Osteoblast (primary cell): ENCODE data around the gene FA2H. TPM values are rescaled to one million over a fixed set of nuclear protein-coding genes. Genes with fewer than 3 reads are reported as not detected.
"Not testable (repeated sequence)": the region's sequence is repeated elsewhere in the genome, so short reads cannot be mapped to it uniquely, and the experiment has no call there.

Experiments
- DNase-seq: peaks from one replicate; pipeline ENCODE4 v3.0.0; 2011; ENCODE audit warnings: low spot score, mixed read lengths; ENCODE audit not compliant: insufficient read length; ENCODE audit errors: missing footprints
- H2AFZ ChIP-seq: 2 replicates; pipeline ENCODE4 v1.6.0; 2011; ENCODE audit warnings: mild to moderate bottlenecking, low read length
- H3K27ac ChIP-seq: 2 replicates; pipeline ENCODE4 v1.5.1; 2011; ENCODE audit warnings: mild to moderate bottlenecking, low read depth, low read length, moderate library complexity
- H3K27me3 ChIP-seq: 2 replicates; pipeline ENCODE4 v1.6.0; 2012; ENCODE audit warnings: mild to moderate bottlenecking, control low read depth, inconsistent platforms, low read length, moderate library complexity; ENCODE audit not compliant: insufficient read depth
- H3K36me3 ChIP-seq: 2 replicates; pipeline ENCODE4 v1.5.1; 2011; ENCODE audit warnings: mild to moderate bottlenecking, low read length, control low read depth, moderate library complexity; ENCODE audit not compliant: insufficient read depth
- H3K4me1 ChIP-seq: 2 replicates; pipeline ENCODE4 v1.5.1; 2011; ENCODE audit warnings: mild to moderate bottlenecking, low read length, control low read depth, moderate library complexity; ENCODE audit not compliant: insufficient read depth
- H3K4me2 ChIP-seq: 2 replicates; pipeline ENCODE4 v1.6.0; 2011; ENCODE audit warnings: mild to moderate bottlenecking, low read length; ENCODE audit not compliant: insufficient read depth
- H3K4me3 ChIP-seq: fragments of 200-600 bp; sonication (generic); 3 replicates; pipeline ENCODE4 v1.5.1; 2012; ENCODE audit warnings: mild to moderate bottlenecking, low read length, inconsistent platforms; ENCODE audit not compliant: insufficient read depth
- H3K79me2 ChIP-seq: 2 replicates; pipeline ENCODE4 v1.6.0; 2012; ENCODE audit warnings: mild to moderate bottlenecking, low read length, control low read depth, inconsistent platforms; ENCODE audit not compliant: insufficient read depth
- H3K9me3 ChIP-seq: 2 replicates; pipeline ENCODE4 v1.5.1; 2011; ENCODE audit warnings: low read depth, low read length, control low read depth
- H4K20me1 ChIP-seq: 2 replicates; pipeline ENCODE4 v1.6.0; 2012; ENCODE audit warnings: mild to moderate bottlenecking, low read length, control low read depth; ENCODE audit not compliant: insufficient read depth
- total RNA-seq: library from RNA; depleted of rRNA; stranded (reverse); fragments of >200 nt; gene quantifications from 2 replicates; pipeline ENCODE4 v1.2.3, GENCODE V29; 2012
- TF ChIP-seq, protein P1 (sequence below): IDR thresholded peaks from 2 replicates; pipeline ENCODE4 v1.5.1; 2011; ENCODE audit warnings: mild to moderate bottlenecking, low read depth, low read length, moderate library complexity; ENCODE audit errors: extremely low read depth

FA2H gene
- total RNA-seq, 1 donor = not detected

DNA sequence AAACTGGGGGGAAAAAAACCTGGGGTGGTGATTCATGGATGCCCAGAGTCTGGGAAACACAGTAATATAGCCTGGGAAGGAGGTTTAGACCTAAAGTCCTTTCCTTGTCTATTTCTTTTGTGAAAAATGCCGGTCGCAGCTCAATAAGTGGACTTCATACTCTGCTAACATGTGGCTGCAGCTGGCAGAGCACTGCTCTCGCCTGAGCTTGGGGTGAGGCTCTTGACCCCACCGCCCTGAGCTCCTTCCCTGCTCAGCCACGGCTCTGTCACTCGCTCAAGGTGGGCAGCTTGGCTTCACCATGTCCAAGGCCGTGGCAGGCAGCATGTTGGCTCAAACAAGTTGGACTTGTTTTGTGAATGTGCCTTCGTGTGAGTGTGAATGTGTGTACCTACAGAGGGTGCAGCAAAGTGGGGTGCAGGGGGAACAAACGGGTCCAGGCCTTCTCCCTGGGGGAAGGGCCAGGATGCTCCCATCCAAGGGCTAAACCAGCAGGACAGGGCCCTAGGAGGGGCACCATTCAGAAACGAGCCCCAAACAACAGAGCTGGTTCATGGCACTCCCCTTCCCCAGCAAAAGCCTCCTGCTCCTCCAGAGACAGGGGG, 4.9 kb downstream of the FA2H start:
- TF ChIP-seq, protein P1, sequence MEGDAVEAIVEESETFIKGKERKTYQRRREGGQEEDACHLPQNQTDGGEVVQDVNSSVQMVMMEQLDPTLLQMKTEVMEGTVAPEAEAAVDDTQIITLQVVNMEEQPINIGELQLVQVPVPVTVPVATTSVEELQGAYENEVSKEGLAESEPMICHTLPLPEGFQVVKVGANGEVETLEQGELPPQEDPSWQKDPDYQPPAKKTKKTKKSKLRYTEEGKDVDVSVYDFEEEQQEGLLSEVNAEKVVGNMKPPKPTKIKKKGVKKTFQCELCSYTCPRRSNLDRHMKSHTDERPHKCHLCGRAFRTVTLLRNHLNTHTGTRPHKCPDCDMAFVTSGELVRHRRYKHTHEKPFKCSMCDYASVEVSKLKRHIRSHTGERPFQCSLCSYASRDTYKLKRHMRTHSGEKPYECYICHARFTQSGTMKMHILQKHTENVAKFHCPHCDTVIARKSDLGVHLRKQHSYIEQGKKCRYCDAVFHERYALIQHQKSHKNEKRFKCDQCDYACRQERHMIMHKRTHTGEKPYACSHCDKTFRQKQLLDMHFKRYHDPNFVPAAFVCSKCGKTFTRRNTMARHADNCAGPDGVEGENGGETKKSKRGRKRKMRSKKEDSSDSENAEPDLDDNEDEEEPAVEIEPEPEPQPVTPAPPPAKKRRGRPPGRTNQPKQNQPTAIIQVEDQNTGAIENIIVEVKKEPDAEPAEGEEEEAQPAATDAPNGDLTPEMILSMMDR = no peak
- Histone ChIP-seq H3K36me3 (no peaks in the 10 kb centered on the region), H4K20me1 (no peaks in the 10 kb centered on the region), H3K79me2 (no peaks in the 10 kb centered on the region), H3K9me3 (peaks cover 3% of the 10 kb centered on the region), H3K27me3 (peaks cover 35% of the 10 kb centered on the region), H3K4me2 (no peak overlapping the region), H2AFZ (no peak overlapping the region), H3K4me3 (no peak overlapping the region), H3K27ac (no peak overlapping the region), H3K4me1 (no peaks in the 10 kb centered on the region)
- DNase-seq = no peak

DNA sequence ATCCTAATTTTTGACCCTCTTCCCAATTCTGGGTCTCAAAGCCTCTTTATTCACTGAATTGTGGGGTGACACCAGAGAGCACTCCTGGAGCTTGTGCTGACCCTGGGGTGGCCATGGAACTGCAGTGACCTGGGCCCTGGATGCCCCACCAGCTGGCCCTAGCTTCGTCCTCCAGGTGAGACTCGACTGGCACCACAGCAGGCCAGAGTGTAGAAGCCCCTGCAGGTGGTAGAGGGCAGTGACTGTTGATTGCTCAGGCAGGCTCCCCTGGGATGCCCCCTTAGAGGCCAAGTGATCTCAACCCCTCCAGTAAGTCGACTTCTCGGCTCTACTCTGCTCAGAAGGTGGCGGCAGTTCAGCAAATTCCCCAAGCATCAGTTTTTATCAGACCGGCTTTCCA, 6.4 kb downstream of the FA2H start:
- no peak overlapping the region for H2AFZ ChIP-seq
- peaks cover 3% of the 10 kb centered on the region for H3K9me3 ChIP-seq
- DNase-seq = no peak
- H3K79me2 ChIP-seq = no peaks in the 10 kb centered on the region
- no peak overlapping the region for H3K4me3 ChIP-seq
- TF ChIP-seq, protein P1 = no peak
- no peaks in the 10 kb centered on the region for H4K20me1 ChIP-seq
- no peak overlapping the region for H3K27ac ChIP-seq
- H3K36me3 ChIP-seq = no peaks in the 10 kb centered on the region
- peaks cover 20% of the 10 kb centered on the region for H3K27me3 ChIP-seq
- H3K4me1 ChIP-seq = no peaks in the 10 kb centered on the region
- no peak overlapping the region for H3K4me2 ChIP-seq

DNA sequence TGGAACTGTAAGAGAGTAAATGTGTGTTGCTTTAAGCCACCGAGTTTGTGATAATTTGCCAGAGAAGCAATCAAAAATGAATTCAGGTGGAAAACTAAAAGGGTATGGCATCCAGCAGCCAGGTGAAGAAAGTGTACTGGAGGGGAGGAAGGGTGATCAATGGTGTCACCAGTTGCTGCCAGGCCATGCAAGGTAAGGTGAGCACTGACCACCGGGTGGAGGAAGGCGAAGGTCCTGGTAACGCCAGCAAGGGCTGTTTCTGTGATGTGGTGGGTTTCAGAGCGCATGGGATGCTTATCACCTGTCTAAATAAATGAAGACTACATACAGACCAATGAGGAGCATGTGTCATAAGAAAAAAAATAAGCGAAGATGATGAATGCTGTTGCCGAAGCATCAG, 6.9 kb downstream of the FA2H start:
- H3K27me3 ChIP-seq = peaks cover 19% of the 10 kb centered on the region

DNA sequence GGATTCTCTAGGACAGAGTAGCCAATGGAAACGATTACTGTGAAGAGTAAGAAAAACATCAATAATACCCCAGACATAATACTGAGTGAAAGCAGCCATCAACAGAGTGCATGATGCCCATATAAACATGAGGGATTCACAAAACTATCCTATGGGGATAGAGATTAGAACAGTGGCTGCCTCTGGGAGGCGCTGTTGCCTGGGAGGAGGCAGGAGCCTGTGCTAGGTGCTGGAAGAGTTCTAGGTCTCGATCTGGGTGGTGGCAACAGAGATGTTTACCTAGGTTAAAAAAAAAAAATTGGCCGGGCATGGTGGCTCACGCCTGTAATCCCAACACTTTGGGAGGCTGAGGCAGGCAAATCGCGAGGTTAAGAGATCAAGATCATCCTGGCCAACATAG, 7.9 kb downstream of the FA2H start:
- H3K4me3 ChIP-seq = no peak overlapping the region
- H4K20me1 ChIP-seq = no peaks in the 10 kb centered on the region
- no peak for DNase-seq
- H2AFZ ChIP-seq = no peak overlapping the region
- no peaks in the 10 kb centered on the region for H3K79me2 ChIP-seq
- peaks cover 3% of the 10 kb centered on the region for H3K9me3 ChIP-seq
- no peak overlapping the region for H3K27ac ChIP-seq
- peaks cover 9% of the 10 kb centered on the region for H3K27me3 ChIP-seq
- H3K36me3 ChIP-seq = no peaks in the 10 kb centered on the region
- no peaks in the 10 kb centered on the region for H3K4me1 ChIP-seq
- TF ChIP-seq, protein P1 = no peak
- no peak overlapping the region for H3K4me2 ChIP-seq

More for the DNA sequence above, 6.9 kb downstream of the FA2H start:
- Histone ChIP-seq H3K4me3 (no peak overlapping the region), H3K4me1 (no peaks in the 10 kb centered on the region), H3K79me2 (no peaks in the 10 kb centered on the region), H3K36me3 (no peaks in the 10 kb centered on the region), H3K4me2 (no peak overlapping the region), H3K9me3 (peaks cover 3% of the 10 kb centered on the region), H3K27ac (no peak overlapping the region), H4K20me1 (no peaks in the 10 kb centered on the region), H2AFZ (no peak overlapping the region)
- DNase-seq = no peak
- TF ChIP-seq, protein P1 = no peak

- H3K4me3 ChIP-seq, H3K36me3 ChIP-seq, DNase-seq, H4K20me1 ChIP-seq, H3K4me1 ChIP-seq, H3K27me3 ChIP-seq, H3K79me2 ChIP-seq, H3K4me2 ChIP-seq, H2AFZ ChIP-seq, H3K9me3 ChIP-seq, H3K27ac ChIP-seq: not testable (repeated sequence)
Observed at GRCh38 chr16:74764184-74764583, 10.4 kb downstream of the FA2H start.
